GM12801 (cell line): ENCODE data around the gene ALDH18A1.

Experiments used
- CTCF ChIP-seq: IDR thresholded peaks from one replicate; pipeline ENCODE4 v1.5.1; 2011; ENCODE audit warnings: control low read depth; ENCODE audit not compliant: insufficient read length; ENCODE audit errors: extremely low read depth

ALDH18A1 gene

GRCh38 chr10:95559896-95560277 is 96.6 kb downstream of the ALDH18A1 start:
- TF ChIP-seq CTCF = no peak

- no peak for TF ChIP-seq CTCF
These were observed 97.0 kb downstream of the ALDH18A1 start for GRCh38 chr10:95559471-95559870.

GRCh38 chr10:95558593-95559320 is 97.8 kb downstream of the ALDH18A1 start:
- no peak for TF ChIP-seq CTCF

GRCh38 chr10:95556994-95557767 is 99.3 kb downstream of the ALDH18A1 start:
- TF ChIP-seq CTCF = no peak
